Sigmoid colon (tissue), 7 donors: ENCODE results near the gene IPMK. TPM values are rescaled to one million over a fixed set of nuclear protein-coding genes. Genes with fewer than 3 reads are reported as not detected.
A peak's percentile ranks its signal among the peaks of the same experiment; 100 is the strongest.

Experiments used
- DNase-seq: peaks from one replicate; pipeline ENCODE4 v3.0.0-alpha.2; 2019
- H3K27ac ChIP-seq, 4 donors: fragments of 200-600 bp; sonication (generic); one replicate each; pipeline ENCODE4 v1.5.1; 2016 to 2019; ENCODE audit warnings: mild to moderate bottlenecking in 1 of 4
- H3K27me3 ChIP-seq, 3 donors: fragments of 200-600 bp; sonication (generic); one replicate each; pipeline ENCODE4 v1.5.1; 2019; ENCODE audit warnings: mild to moderate bottlenecking in 1 of 3
- H3K36me3 ChIP-seq, 4 donors: fragments of 200-600 bp; sonication (generic); one replicate each; pipeline ENCODE4 v1.5.1; 2016 to 2019
- H3K4me1 ChIP-seq, 4 donors: fragments of 200-600 bp; sonication (generic); one replicate each; pipeline ENCODE4 v1.5.1; 2017 to 2019
- H3K4me3 ChIP-seq, 4 donors: fragments of 200-600 bp; sonication (generic); one replicate each; pipeline ENCODE4 v1.5.1; 2017 to 2019; ENCODE audit warnings: mild to moderate bottlenecking in 2 of 4, moderate library complexity in 1 of 4
- H3K9me3 ChIP-seq, 4 donors: fragments of 200-600 bp in 3 of 4; sonication (generic) in 3 of 4; one replicate each; pipeline versions ENCODE4 v1.5.1 to v1.6.1; 2013 to 2019
- EP300 ChIP-seq, 4 donors: sonication (generic); formaldehyde crosslinking; IDR thresholded peaks; one replicate each; pipeline ENCODE4 v1.6.1; 2017; ENCODE audit warnings: antibody characterized with exemption in 4 of 4
- POLR2A ChIP-seq, 2 donors: fragments of 450-650 bp; IDR thresholded peaks; one replicate each; pipeline ENCODE4 v1.6.1; 2016; ENCODE audit warnings: antibody characterized with exemption in 2 of 2, mild to moderate bottlenecking in 2 of 2, moderate library complexity in 2 of 2
- POLR2AphosphoS5 ChIP-seq, 4 donors: sonication (generic); formaldehyde crosslinking; IDR thresholded peaks; one replicate each; pipeline ENCODE4 v1.6.1; 2017; ENCODE audit warnings: antibody characterized with exemption in 4 of 4
- WGBS, 2 donors: extraction: QIAGEN DNeasy Blood & Tissue Kit; methylation state at CpG; one replicate each; pipeline ENCODE4 v1.1.7; 2013; 5-methylcytosine and 5-hydroxymethylcytosine counted together
- intact Hi-C: fragments of 100-400 bp; cut with DNase I; formaldehyde crosslinking; loops from one replicate; pipeline ENCODE4 v1.15.1; 2023
- polyA plus RNA-seq, 3 donors: library from polyadenylated mRNA; stranded (reverse); fragments of 200-250 nt; gene quantifications; one replicate each; pipeline ENCODE4 v1.2.3, GENCODE V29; 2013
- total RNA-seq, 4 donors: library from RNA; depleted of rRNA; stranded (reverse); fragments of >200 nt; gene quantifications; one replicate each; pipeline ENCODE4 v1.1.0, GENCODE V29; 2016
- TF ChIP-seq, protein P1 (sequence below), 4 experiments: fragments of 450-650 bp in 3 of 4; fragments of 200-600 bp in 1 of 4; IDR thresholded peaks; one replicate each; pipeline ENCODE4 v1.5.1; 2016 to 2019; ENCODE audit warnings: antibody characterized with exemption in 4 of 4, mild to moderate bottlenecking in 3 of 4, moderate library complexity in 2 of 4
- donor health status: healthy with polysubstance abuse.
- donor health status: Bipolar disorder and iron deficiency.
- donor health status: healthy.

The IPMK gene
- 1 to 10 TPM; 4.6 to 5.6 (median 5.2) TPM for total RNA-seq
- 1 to 10 TPM; 5.5 to 9.0 (median 6.6) TPM for polyA plus RNA-seq

DNA sequence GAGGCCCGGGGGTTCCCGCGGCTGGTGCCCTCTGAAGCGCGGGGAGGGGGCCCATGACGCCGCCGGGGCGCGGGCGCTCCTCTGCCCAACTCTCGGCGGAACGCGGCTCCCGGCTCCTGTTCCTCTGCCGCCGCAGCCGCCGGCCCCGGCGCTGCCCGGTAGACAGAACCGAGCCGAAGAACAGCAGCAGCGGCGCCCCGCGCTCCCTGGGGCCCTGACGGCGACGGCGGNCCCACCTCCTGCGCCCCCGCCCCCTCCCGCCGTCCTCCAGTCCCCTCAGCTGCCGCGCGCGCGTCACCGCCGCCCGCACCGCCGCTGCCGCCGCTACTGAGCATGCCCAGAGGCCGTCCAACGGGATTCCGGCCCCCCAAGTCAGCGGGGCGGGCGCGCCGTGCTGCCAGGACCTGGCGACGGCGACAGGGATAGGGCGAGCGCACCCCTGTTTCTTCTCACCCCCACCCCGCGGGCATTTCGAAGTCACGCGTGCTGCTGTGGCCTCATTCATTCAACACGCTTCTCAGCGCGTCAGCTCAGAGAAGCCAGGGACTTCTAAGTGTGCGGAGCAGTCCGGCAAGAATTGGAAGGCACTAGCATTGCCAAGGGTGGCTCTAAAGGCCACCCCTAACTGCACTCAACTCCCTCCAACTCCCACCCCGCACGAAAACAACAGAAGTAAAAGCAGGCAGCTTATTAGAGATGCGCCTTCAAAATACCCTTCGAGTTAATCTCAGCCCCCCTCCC lies at the start of gene IPMK:
TSS of gene IPMK (minus strand) at position 182 of the 741 bp plus-strand sequence. CDS start 283 bp downstream, outside the sequence.
- Histone ChIP-seq H3K27ac (peak within 1 kb of the TSS; percentile 96 to 99 (median 98)), H3K4me1 (peaks cover 0 to 30% (median 22%) of the 10 kb centered on the region in 4 donors), H3K36me3 (no peaks in the 10 kb centered on the region), H3K4me3 (peak within 1 kb of the TSS; percentile 71 to 85 (median 82)), H3K27me3 (no peaks in the 10 kb centered on the region), H3K9me3 (no peaks in the 10 kb centered on the region)
- 0 to 1% methylated on average over 76 of the region's 76 CpGs for WGBS, 2 donors
- DNase-seq: peak; percentile 97
- intact Hi-C loops: loop anchor here (10.0 kb wide), 1 partner anchor 117 kb away; the partner anchor contains the start of gene TFAM
- TF ChIP-seq, protein P1, sequence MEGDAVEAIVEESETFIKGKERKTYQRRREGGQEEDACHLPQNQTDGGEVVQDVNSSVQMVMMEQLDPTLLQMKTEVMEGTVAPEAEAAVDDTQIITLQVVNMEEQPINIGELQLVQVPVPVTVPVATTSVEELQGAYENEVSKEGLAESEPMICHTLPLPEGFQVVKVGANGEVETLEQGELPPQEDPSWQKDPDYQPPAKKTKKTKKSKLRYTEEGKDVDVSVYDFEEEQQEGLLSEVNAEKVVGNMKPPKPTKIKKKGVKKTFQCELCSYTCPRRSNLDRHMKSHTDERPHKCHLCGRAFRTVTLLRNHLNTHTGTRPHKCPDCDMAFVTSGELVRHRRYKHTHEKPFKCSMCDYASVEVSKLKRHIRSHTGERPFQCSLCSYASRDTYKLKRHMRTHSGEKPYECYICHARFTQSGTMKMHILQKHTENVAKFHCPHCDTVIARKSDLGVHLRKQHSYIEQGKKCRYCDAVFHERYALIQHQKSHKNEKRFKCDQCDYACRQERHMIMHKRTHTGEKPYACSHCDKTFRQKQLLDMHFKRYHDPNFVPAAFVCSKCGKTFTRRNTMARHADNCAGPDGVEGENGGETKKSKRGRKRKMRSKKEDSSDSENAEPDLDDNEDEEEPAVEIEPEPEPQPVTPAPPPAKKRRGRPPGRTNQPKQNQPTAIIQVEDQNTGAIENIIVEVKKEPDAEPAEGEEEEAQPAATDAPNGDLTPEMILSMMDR (IDR thresholded peaks at IDR 0.05): no peak
- TF ChIP-seq POLR2A (IDR thresholded peaks at IDR 0.05) (peak; percentile 2 to 45), POLR2AphosphoS5 (IDR thresholded peaks at IDR 0.05) (peak; percentile 75 to 91 (median 85)), EP300 (IDR thresholded peaks at IDR 0.05) (peak in 1 of 4 donors; percentile 6)

DNA sequence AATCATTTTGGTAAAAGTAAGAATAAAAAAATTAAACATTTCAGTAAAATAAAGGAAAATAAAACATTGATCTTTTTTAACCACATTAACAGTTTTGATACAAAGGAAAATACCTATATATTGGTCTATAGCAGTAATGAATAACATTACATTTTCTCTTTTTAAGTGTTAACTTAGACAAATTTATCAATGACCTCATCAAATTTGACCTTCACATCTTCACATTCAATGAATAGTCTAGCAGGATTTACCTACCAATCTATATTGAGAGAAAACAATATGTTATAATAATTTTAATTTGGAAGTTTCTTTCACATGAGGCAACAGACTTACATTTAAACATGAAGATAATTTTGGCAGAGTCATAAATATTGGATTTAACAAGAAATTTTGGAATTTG lies 49.2 kb upstream of the IPMK start:
- Histone ChIP-seq H3K27ac (no peak overlapping the region), H3K36me3 (no peaks in the 10 kb centered on the region), H3K4me3 (no peak overlapping the region), H3K4me1 (no peaks in the 10 kb centered on the region), H3K27me3 (no peaks in the 10 kb centered on the region), H3K9me3 (no peaks in the 10 kb centered on the region)
- TF ChIP-seq POLR2A (IDR thresholded peaks at IDR 0.05) (no peak), POLR2AphosphoS5 (IDR thresholded peaks at IDR 0.05) (no peak), EP300 (IDR thresholded peaks at IDR 0.05) (no peak)
- TF ChIP-seq, protein P1 (IDR thresholded peaks at IDR 0.05): no peak
- DNase-seq: no peak
- intact Hi-C loops: no loop called here

DNA sequence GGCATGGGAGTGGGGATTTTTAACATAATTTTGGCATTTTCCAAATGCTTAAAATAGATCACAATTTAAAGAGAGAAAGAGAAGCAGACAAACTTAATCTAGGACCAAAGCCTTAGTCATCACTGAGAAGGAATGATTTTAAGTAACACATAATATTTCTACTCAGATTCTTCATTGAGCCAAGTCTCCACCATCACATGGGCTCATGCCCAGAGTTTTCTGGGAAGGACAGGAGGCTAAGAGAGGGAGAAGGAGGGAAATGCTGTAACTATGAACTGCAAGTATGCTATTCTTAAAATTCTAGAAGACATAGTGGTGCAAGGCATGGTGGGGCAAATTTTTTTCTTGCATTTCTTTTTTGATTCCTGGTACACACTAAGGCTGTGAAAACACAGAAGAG lies 43.3 kb upstream of the IPMK start:
- intact Hi-C loops: no loop called here

DNA sequence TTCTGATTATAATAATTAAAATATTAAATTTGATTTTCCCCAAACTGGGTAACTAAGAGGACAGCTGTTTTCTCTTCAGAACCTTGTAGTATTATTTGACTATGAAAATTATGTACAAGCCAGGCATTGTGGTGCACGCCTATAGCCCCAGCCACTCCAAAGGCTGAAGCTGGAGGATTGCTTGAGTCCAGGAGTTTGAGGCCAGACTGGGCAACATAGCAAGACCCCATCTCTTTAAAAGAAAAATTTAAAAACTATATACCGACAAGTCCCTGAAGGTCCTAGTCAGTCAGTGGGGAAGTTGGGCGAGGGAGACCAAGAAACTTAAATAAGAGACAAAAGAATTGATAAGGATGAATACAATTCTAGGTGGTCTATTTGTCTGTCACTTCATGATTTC lies 40.0 kb upstream of the IPMK start:
- TF ChIP-seq POLR2AphosphoS5 (IDR thresholded peaks at IDR 0.05): no peak
- TF ChIP-seq POLR2A (IDR thresholded peaks at IDR 0.05): no peak
- TF ChIP-seq, protein P1 (IDR thresholded peaks at IDR 0.05): no peak
- TF ChIP-seq EP300 (IDR thresholded peaks at IDR 0.05): no peak
- no peak overlapping the region for H3K4me3 ChIP-seq

More for the DNA sequence above, 43.3 kb upstream of the IPMK start:
- H3K4me3 ChIP-seq: no peak overlapping the region
- H3K36me3 ChIP-seq: no peaks in the 10 kb centered on the region
- H3K9me3 ChIP-seq: no peaks in the 10 kb centered on the region
- H3K27ac ChIP-seq: no peak overlapping the region
- no peak for DNase-seq
- H3K4me1 ChIP-seq: no peaks in the 10 kb centered on the region
- peaks cover 0 to 10% (median 0%) of the 10 kb centered on the region in 3 donors for H3K27me3 ChIP-seq
- no peak for TF ChIP-seq POLR2A (IDR thresholded peaks at IDR 0.05)
- TF ChIP-seq, protein P1 (IDR thresholded peaks at IDR 0.05): no peak
- no peak for TF ChIP-seq POLR2AphosphoS5 (IDR thresholded peaks at IDR 0.05)
- no peak for TF ChIP-seq EP300 (IDR thresholded peaks at IDR 0.05)

More for the DNA sequence above, 40.0 kb upstream of the IPMK start:
- Histone ChIP-seq H3K4me1 (no peaks in the 10 kb centered on the region), H3K27me3 (peaks cover 0 to 16% (median 0%) of the 10 kb centered on the region in 3 donors), H3K27ac (no peak overlapping the region), H3K9me3 (no peaks in the 10 kb centered on the region), H3K36me3 (no peaks in the 10 kb centered on the region)
- 94 to 97% methylated on average over 3 of the region's 3 CpGs for WGBS, 2 donors
- intact Hi-C loops: no loop called here
- DNase-seq: no peak
